ENCODE measurements around the gene RAD54L. TPM values are rescaled to one million over a fixed set of nuclear protein-coding genes. Genes with fewer than 3 reads are reported as not detected.

The RAD54L gene
- total RNA-seq, 3 donors from 2014 or later: 1.8 to 4.9 TPM; not detected in 1

GRCh38 chr1:46248122-46248920, 758 bp downstream of the RAD54L start:
- H3K36me3 ChIP-seq: no peaks in the 10 kb centered on the region
- H3K9me3 ChIP-seq: no peaks in the 10 kb centered on the region
- peak overlapping the region; percentile 47 to 75 (median 58) for H3K4me3 ChIP-seq
- no peak for DNase-seq (ENCODE audit: low spot score in 2 of 2)
- no peaks in the 10 kb centered on the region for H3K27me3 ChIP-seq
- intact Hi-C loops (cut with DNase I; ENCODE audit: low total_unique reads): no loop called here
- no peak overlapping the region for H3K27ac ChIP-seq
- H3K4me1 ChIP-seq: peaks cover 0 to 5% of the 10 kb centered on the region in 2 donors
- no peak for TF ChIP-seq POLR2A (IDR thresholded peaks at IDR 0.05)
- TF ChIP-seq POLR2AphosphoS5 (IDR thresholded peaks at IDR 0.05): no peak
- no peak for TF ChIP-seq CTCF (IDR thresholded peaks at IDR 0.05)

GRCh38 chr1:46254668-46255067, 7.1 kb downstream of the RAD54L start:
- Histone ChIP-seq H3K27ac (no peak overlapping the region), H3K27me3 (no peaks in the 10 kb centered on the region), H3K4me1 (no peaks in the 10 kb centered on the region), H3K4me3 (no peak overlapping the region), H3K9me3 (no peaks in the 10 kb centered on the region), H3K36me3 (no peaks in the 10 kb centered on the region)
- no peak for TF ChIP-seq POLR2A (IDR thresholded peaks at IDR 0.05)
- TF ChIP-seq POLR2AphosphoS5 (IDR thresholded peaks at IDR 0.05): no peak
- TF ChIP-seq CTCF (IDR thresholded peaks at IDR 0.05): no peak
- intact Hi-C loops (cut with DNase I; ENCODE audit: low total_unique reads): loop anchor here (5.0 kb wide), 1 partner anchor 1242 kb away; the partner anchor contains the start of genes HECTD3 and UROD
- no peak for DNase-seq (ENCODE audit: low spot score in 2 of 2)

GRCh38 chr1:46256523-46256922, 9.0 kb downstream of the RAD54L start:
- H3K4me1 ChIP-seq: no peaks in the 10 kb centered on the region
- TF ChIP-seq POLR2AphosphoS5 (IDR thresholded peaks at IDR 0.05) (no peak), POLR2A (IDR thresholded peaks at IDR 0.05) (no peak), CTCF (IDR thresholded peaks at IDR 0.05) (no peak)
- no peaks in the 10 kb centered on the region for H3K36me3 ChIP-seq
- intact Hi-C loops (cut with DNase I; ENCODE audit: low total_unique reads): no loop called here
- H3K27ac ChIP-seq: no peak overlapping the region
- no peak for DNase-seq (ENCODE audit: low spot score in 2 of 2)
- no peak overlapping the region for H3K4me3 ChIP-seq
- no peaks in the 10 kb centered on the region for H3K9me3 ChIP-seq
- H3K27me3 ChIP-seq: no peaks in the 10 kb centered on the region

- Histone ChIP-seq H3K27me3 (no peaks in the 10 kb centered on the region), H3K4me1 (no peaks in the 10 kb centered on the region), H3K27ac (no peak overlapping the region), H3K9me3 (no peaks in the 10 kb centered on the region), H3K4me3 (no peak overlapping the region), H3K36me3 (no peaks in the 10 kb centered on the region)
- TF ChIP-seq CTCF (IDR thresholded peaks at IDR 0.05): no peak
- no peak for TF ChIP-seq POLR2AphosphoS5 (IDR thresholded peaks at IDR 0.05)
- TF ChIP-seq POLR2A (IDR thresholded peaks at IDR 0.05): no peak
- intact Hi-C loops (cut with DNase I; ENCODE audit: low total_unique reads): no loop called here
- no peak for DNase-seq (ENCODE audit: low spot score in 2 of 2)
These were observed 14.9 kb downstream of the RAD54L start for GRCh38 chr1:46262508-46262907.

- Histone ChIP-seq H3K27me3 (no peaks in the 10 kb centered on the region), H3K4me3 (no peak overlapping the region), H3K9me3 (no peaks in the 10 kb centered on the region), H3K36me3 (no peaks in the 10 kb centered on the region), H3K27ac (no peak overlapping the region), H3K4me1 (no peaks in the 10 kb centered on the region)
- TF ChIP-seq POLR2A (IDR thresholded peaks at IDR 0.05): no peak
- no peak for TF ChIP-seq CTCF (IDR thresholded peaks at IDR 0.05)
- TF ChIP-seq POLR2AphosphoS5 (IDR thresholded peaks at IDR 0.05): no peak
- DNase-seq (ENCODE audit: low spot score in 2 of 2): no peak
- intact Hi-C loops (cut with DNase I; ENCODE audit: low total_unique reads): no loop called here
These were observed 15.6 kb downstream of the RAD54L start for GRCh38 chr1:46263146-46263545.

All from breast epithelium (tissue), 4 donors.